ENCODE results near the gene COX15.

DNA sequence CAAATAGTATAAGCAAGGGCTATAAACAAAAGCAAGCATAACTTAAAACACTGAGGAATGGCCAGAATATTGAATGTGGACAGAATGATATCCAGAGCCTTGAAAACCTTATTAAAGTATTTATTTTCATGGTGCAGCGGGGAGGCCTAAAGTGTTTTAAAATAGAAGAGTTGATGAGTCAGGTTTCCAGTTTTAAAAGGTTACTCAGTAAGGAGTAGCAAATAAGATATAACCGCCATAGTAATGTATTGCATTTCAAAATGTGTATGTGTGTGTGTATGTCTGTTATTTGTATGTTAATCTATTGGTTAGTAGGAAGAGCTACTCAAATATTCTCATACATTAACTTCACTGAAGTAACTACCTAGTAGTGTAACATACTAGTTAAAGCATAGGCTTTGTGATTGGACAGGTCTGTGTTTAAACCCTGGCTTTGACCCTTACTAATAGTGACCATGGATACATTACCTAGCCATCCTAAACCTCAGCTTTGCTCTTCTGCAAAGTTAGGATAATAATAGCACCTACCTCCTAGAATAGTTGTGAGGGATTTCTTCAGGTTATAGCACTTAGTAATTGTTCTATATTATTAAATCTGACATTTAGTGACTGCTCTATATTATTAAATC lies 17.0 kb upstream of the COX15 start:
- TF ChIP-seq, protein P1, sequence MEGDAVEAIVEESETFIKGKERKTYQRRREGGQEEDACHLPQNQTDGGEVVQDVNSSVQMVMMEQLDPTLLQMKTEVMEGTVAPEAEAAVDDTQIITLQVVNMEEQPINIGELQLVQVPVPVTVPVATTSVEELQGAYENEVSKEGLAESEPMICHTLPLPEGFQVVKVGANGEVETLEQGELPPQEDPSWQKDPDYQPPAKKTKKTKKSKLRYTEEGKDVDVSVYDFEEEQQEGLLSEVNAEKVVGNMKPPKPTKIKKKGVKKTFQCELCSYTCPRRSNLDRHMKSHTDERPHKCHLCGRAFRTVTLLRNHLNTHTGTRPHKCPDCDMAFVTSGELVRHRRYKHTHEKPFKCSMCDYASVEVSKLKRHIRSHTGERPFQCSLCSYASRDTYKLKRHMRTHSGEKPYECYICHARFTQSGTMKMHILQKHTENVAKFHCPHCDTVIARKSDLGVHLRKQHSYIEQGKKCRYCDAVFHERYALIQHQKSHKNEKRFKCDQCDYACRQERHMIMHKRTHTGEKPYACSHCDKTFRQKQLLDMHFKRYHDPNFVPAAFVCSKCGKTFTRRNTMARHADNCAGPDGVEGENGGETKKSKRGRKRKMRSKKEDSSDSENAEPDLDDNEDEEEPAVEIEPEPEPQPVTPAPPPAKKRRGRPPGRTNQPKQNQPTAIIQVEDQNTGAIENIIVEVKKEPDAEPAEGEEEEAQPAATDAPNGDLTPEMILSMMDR (IDR thresholded peaks at IDR 0.05), result no peak
- TF ChIP-seq EP300 (IDR thresholded peaks at IDR 0.05) (no peak), POLR2A (IDR thresholded peaks at IDR 0.05) (no peak)

All from suprapubic skin (tissue), 3 donors.